ENCODE measurements around the gene LPP. TPM values are rescaled to one million over a fixed set of nuclear protein-coding genes. Genes with fewer than 3 reads are reported as not detected.

Gene LPP
- total RNA-seq, 4 donors from 2014 or later = 183 to 293 (median 242) TPM

DNA sequence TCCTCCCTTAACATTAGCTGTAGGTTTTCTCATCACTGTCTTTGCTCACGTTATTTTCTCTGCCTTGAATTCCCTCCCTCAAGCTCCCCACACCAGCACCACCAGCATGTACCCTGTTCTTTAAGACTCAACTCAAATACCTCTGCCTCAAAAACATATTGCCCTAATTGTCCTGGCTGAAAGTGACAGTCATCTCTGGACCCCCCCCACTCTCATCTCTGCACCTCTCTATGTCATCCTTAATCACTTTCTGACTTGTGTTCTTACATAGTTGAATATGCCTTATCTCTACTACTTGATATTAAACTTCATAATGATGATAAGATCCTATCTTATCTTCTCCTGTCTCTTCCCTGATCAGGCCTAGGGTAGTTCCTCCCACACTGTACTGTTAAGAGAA lies 672.6 kb downstream of the LPP start:
- Histone ChIP-seq H3K27me3 (no peaks in the 10 kb centered on the region), H3K4me3 (no peak overlapping the region), H3K27ac (no peak overlapping the region), H3K36me3 (no peaks in the 10 kb centered on the region), H3K4me1 (peaks cover 0 to 6% (median under 1%) of the 10 kb centered on the region in 4 donors), H3K9me3 (no peaks in the 10 kb centered on the region)
- DNase-seq (ENCODE audit: low spot score in 2 of 2) = no peak
- 97 to 100% methylated on average over 1 of the region's 1 CpG for WGBS, 2 donors
- TF ChIP-seq, protein P1, sequence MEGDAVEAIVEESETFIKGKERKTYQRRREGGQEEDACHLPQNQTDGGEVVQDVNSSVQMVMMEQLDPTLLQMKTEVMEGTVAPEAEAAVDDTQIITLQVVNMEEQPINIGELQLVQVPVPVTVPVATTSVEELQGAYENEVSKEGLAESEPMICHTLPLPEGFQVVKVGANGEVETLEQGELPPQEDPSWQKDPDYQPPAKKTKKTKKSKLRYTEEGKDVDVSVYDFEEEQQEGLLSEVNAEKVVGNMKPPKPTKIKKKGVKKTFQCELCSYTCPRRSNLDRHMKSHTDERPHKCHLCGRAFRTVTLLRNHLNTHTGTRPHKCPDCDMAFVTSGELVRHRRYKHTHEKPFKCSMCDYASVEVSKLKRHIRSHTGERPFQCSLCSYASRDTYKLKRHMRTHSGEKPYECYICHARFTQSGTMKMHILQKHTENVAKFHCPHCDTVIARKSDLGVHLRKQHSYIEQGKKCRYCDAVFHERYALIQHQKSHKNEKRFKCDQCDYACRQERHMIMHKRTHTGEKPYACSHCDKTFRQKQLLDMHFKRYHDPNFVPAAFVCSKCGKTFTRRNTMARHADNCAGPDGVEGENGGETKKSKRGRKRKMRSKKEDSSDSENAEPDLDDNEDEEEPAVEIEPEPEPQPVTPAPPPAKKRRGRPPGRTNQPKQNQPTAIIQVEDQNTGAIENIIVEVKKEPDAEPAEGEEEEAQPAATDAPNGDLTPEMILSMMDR (IDR thresholded peaks at IDR 0.05) = no peak
- TF ChIP-seq POLR2A (IDR thresholded peaks at IDR 0.05) = no peak
- TF ChIP-seq EP300 (IDR thresholded peaks at IDR 0.05) = no peak

DNA sequence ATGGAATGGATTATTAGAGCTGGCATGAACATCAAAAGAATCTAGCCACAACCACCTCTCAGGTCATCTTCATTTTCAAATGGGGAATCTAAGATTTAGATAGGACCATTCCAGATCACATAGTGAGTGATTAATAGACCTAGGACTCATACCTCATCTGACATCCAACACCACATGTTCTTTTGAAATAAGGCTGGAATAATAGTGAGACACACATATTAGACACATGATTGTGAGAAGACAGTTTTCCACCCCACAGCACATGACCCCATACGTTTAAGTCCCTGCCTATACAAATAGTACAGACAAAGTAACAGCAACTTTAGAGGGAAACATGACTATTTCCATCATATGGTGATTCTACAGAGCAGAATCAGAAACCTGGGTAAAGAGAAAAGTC lies 673.1 kb downstream of the LPP start:
- no peaks in the 10 kb centered on the region for H3K27me3 ChIP-seq
- H3K4me1 ChIP-seq = peaks cover 0 to 6% (median 0%) of the 10 kb centered on the region in 4 donors
- no peak for DNase-seq (ENCODE audit: low spot score in 2 of 2)
- H3K9me3 ChIP-seq = no peaks in the 10 kb centered on the region
- H3K4me3 ChIP-seq = no peak overlapping the region
- no peaks in the 10 kb centered on the region for H3K36me3 ChIP-seq
- H3K27ac ChIP-seq = no peak overlapping the region
- WGBS, 2 donors = 83 to 96% methylated on average over 1 of the region's 1 CpG
- TF ChIP-seq POLR2A (IDR thresholded peaks at IDR 0.05) = no peak

DNA sequence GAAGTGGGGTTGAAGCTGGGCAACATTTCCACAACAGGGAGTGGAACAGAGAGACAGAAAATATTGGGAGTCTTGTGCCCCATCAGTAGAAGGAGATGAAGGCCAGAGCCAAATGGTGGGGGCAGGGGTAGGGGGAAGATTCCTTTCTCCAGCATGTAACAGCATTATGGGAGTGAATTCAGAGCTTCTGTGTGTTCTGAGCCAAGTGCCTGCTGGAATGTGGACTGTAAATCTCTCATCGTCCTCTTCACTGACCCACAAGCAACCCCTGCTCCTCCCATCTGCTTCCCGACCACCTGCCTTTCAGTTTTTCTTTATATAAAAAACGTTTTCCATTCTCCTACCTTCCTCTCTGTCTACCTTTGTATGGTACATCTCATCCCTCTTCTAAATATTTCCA lies 673.6 kb downstream of the LPP start:
- Histone ChIP-seq H3K27ac (no peak overlapping the region), H3K36me3 (no peaks in the 10 kb centered on the region), H3K4me1 (peaks cover 0 to 6% (median 2%) of the 10 kb centered on the region in 4 donors), H3K9me3 (no peaks in the 10 kb centered on the region), H3K27me3 (no peaks in the 10 kb centered on the region), H3K4me3 (no peak overlapping the region)
- no peak for DNase-seq (ENCODE audit: low spot score in 2 of 2)
- TF ChIP-seq, protein P1 (IDR thresholded peaks at IDR 0.05) = no peak
- TF ChIP-seq POLR2A (IDR thresholded peaks at IDR 0.05) = no peak
- no peak for TF ChIP-seq EP300 (IDR thresholded peaks at IDR 0.05)
- WGBS, 2 donors = 39 to 41% methylated on average over 3 of the region's 3 CpGs

DNA sequence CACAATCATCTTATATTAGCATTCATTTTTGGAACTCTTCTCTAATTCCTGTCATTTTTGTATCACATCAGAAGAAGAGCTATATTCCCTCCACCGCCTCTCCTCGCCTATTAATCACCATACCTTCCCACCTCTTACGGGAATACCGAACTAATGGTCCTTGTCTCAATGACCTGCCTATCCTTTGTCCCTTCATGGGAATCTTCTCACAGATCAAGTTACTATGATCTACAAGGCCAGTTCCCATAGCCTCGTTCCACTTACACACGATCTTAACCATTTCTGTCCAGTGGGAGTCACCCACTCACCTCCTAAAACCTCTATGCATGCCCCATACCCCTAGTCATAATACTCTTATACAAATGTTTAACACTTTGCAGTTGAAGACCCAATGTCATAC lies 675.2 kb downstream of the LPP start:
- no peaks in the 10 kb centered on the region for H3K36me3 ChIP-seq
- no peaks in the 10 kb centered on the region for H3K9me3 ChIP-seq
- TF ChIP-seq POLR2A (IDR thresholded peaks at IDR 0.05) (no peak), EP300 (IDR thresholded peaks at IDR 0.05) (no peak)
- TF ChIP-seq, protein P1 (IDR thresholded peaks at IDR 0.05) = no peak
- DNase-seq (ENCODE audit: low spot score in 2 of 2) = no peak
- no peaks in the 10 kb centered on the region for H3K27me3 ChIP-seq
- peaks cover 4 to 19% (median 5%) of the 10 kb centered on the region in 4 donors for H3K4me1 ChIP-seq
- WGBS, 2 donors = 52 to 79% methylated on average over 6 of the region's 6 CpGs
- H3K27ac ChIP-seq = no peak overlapping the region
- H3K4me3 ChIP-seq = no peak overlapping the region

DNA sequence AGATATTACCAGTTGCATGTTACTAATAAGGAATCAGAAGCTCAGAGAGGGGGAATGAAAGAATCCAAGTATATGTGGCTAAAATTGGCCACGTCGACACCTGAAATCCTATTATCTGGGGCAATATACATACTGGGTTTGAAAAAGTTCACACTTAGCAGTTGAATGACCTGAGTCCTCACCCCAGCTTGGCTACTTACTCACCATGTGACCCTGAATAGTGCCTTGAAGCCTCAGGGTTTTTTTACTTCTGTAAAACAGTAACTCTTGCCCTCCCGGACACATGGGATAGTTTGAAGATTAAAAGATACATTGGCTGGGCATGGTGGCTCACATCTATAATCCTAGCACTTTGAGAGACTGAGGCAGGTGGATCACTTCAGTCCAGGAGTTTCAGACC lies 675.6 kb downstream of the LPP start:
- no peak for TF ChIP-seq POLR2A (IDR thresholded peaks at IDR 0.05)
- TF ChIP-seq, protein P1 (IDR thresholded peaks at IDR 0.05) = no peak
- TF ChIP-seq EP300 (IDR thresholded peaks at IDR 0.05) = no peak
- no peaks in the 10 kb centered on the region for H3K36me3 ChIP-seq
- H3K4me3 ChIP-seq = no peak overlapping the region
- no peak overlapping the region for H3K27ac ChIP-seq
- DNase-seq (ENCODE audit: low spot score in 2 of 2) = no peak
- H3K9me3 ChIP-seq = no peaks in the 10 kb centered on the region
- H3K27me3 ChIP-seq = no peaks in the 10 kb centered on the region
- WGBS, 2 donors = 83 to 86% methylated on average over 3 of the region's 3 CpGs
- peaks cover 4 to 19% (median 5%) of the 10 kb centered on the region in 4 donors for H3K4me1 ChIP-seq

DNA sequence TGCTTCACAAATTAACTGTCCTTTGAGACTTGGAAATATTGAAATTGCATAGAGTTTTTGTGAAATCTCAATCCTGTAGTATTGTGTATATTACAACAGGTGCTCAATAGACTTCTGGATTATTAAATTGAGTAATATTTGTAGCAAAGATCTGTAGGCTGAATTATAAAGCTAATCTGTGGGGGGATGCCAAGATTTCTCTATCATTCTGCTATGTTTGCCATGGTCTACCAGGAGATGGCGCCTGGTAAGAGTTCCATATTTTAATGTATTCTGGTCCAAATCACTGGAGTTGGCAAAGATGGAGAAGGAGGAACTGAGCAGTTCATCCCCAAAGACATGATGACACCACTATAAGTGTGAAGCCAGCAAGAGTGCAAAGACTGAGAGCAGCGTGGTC lies 676.9 kb downstream of the LPP start:
- Histone ChIP-seq H3K27me3 (no peaks in the 10 kb centered on the region), H3K4me1 (peaks cover 4 to 19% (median 5%) of the 10 kb centered on the region in 4 donors), H3K9me3 (no peaks in the 10 kb centered on the region), H3K4me3 (no peak overlapping the region), H3K36me3 (no peaks in the 10 kb centered on the region), H3K27ac (no peak overlapping the region)
- 84 to 92% methylated on average over 2 of the region's 2 CpGs for WGBS, 2 donors
- no peak for TF ChIP-seq POLR2A (IDR thresholded peaks at IDR 0.05)
- TF ChIP-seq, protein P1 (IDR thresholded peaks at IDR 0.05) = no peak
- no peak for TF ChIP-seq EP300 (IDR thresholded peaks at IDR 0.05)
- DNase-seq (ENCODE audit: low spot score in 2 of 2) = no peak

Data from tibial nerve (tissue), 4 donors.